HepG2 (cell line): ENCODE data around the gene SLC6A9. TPM values are rescaled to one million over a fixed set of nuclear protein-coding genes. Genes with fewer than 3 reads are reported as not detected.

ENCODE experiments used
- ATAC-seq: fragments of 200-7000 bp; cut with Tn5 transposase; 3 replicates; pipeline ENCODE4 v1.9.1; 2020; ENCODE audit warnings: mild to moderate bottlenecking, moderate library complexity
- BruUV-seq: library from RNA; stranded (reverse); fragments of 400-500 nt; replicated peaks from 2 replicates; lab custom pipeline; 2021; lab: Mats Ljungman, UMichigan
- CTCF ChIA-PET: fragments of 300-600 bp; formaldehyde crosslinking; extraction: SDS; loops from one replicate; lab custom pipeline; 2021; ENCODE audit warnings: low total read pairs, inconsistent platforms, low intra/inter-chr PET ratio; lab: Yijun Ruan, JAX
- POLR2A ChIA-PET: fragments of 350-600 bp; sonication (Branson Sonifier 250); formaldehyde crosslinking; loops from one replicate; lab custom pipeline; 2020; ENCODE audit warnings: antibody characterized with exemption, inconsistent platforms; lab: Yijun Ruan, JAX
- DNase-seq: peaks from one replicate; pipeline ENCODE4 v3.0.0-alpha.2; 2015; ENCODE audit warnings: low spot score
- FAIRE-seq: peaks from 3 replicates; lab custom pipeline; 2011; peaks lifted over from hg19 to GRCh38; lab: Jason Lieb, UNC
- H2AFZ ChIP-seq: one replicate; pipeline ENCODE4 v1.6.1; 2011; ENCODE audit warnings: low read length, inconsistent platforms
- H3K27ac ChIP-seq: fragments of 300-600 bp; 3 replicates; pipeline ENCODE4 v1.8.0; 2011; ENCODE audit warnings: mixed run types, mild to moderate bottlenecking, mixed read lengths, low read length, inconsistent platforms; ENCODE audit not compliant: insufficient read depth; ENCODE audit errors: extremely low read length
- H3K27me3 ChIP-seq, 2 experiments: fragments of 200-600 bp in 1 of 2; 2 replicates in 1 of 2; 3 replicates in 1 of 2; pipeline versions ENCODE4 v1.6.0 to v1.8.0; 2011; ENCODE audit warnings: low read length in 2 of 2, mild to moderate bottlenecking in 2 of 2, moderate library complexity in 2 of 2, inconsistent platforms in 1 of 2; ENCODE audit not compliant: insufficient read depth in 2 of 2, control insufficient read depth in 1 of 2
- H3K36me3 ChIP-seq, 2 experiments: fragments of 200-600 bp in 1 of 2; replicated peaks in 1 of 2; 2 replicates in 1 of 2; 3 replicates in 1 of 2; pipeline versions ENCODE4 v1.5.1 to v1.8.0; 2011; ENCODE audit warnings: low read length in 2 of 2, inconsistent platforms in 1 of 2; ENCODE audit not compliant: insufficient read depth in 2 of 2, control insufficient read depth in 1 of 2
- H3K4me1 ChIP-seq: 2 replicates; pipeline ENCODE4 v1.5.1; 2012; ENCODE audit warnings: low read length, inconsistent platforms; ENCODE audit not compliant: insufficient read depth
- H3K4me2 ChIP-seq: 2 replicates; pipeline ENCODE4 v1.6.0; 2011; ENCODE audit warnings: low read depth, low read length, inconsistent platforms
- H3K4me3 ChIP-seq, 3 experiments: fragments of 200-600 bp in 1 of 3; sonication (generic), shearing (Covaris generic) in 1 of 3; replicated peaks in 1 of 3; 2 replicates each; pipeline ENCODE4 v1.5.1; 2011 to 2016; ENCODE audit warnings: low read length in 3 of 3, inconsistent platforms in 2 of 3, low read depth in 2 of 3, mild to moderate bottlenecking in 2 of 3, control low read depth in 1 of 3, mixed read lengths in 1 of 3; ENCODE audit not compliant: insufficient read depth in 1 of 3
- H3K79me2 ChIP-seq: one replicate; pipeline ENCODE4 v1.6.1; 2011; ENCODE audit warnings: low read length, inconsistent platforms; ENCODE audit not compliant: insufficient read depth
- H3K9ac ChIP-seq: 2 replicates; pipeline ENCODE4 v1.6.0; 2011; ENCODE audit warnings: mild to moderate bottlenecking, low read depth, low read length, inconsistent platforms; ENCODE audit not compliant: insufficient read depth
- H3K9me3 ChIP-seq: 2 replicates; pipeline ENCODE4 v1.5.1; 2012; ENCODE audit warnings: mild to moderate bottlenecking, low read length
- H4K20me1 ChIP-seq: 2 replicates; pipeline ENCODE4 v1.6.0; 2011; ENCODE audit warnings: inconsistent platforms, mild to moderate bottlenecking, low read length, moderate library complexity; ENCODE audit not compliant: insufficient read depth
- CBX5 ChIP-seq: sonication (generic); formaldehyde crosslinking; IDR thresholded peaks from 2 replicates; pipeline ENCODE4 v1.4.0; 2020; ENCODE audit warnings: missing genetic modification reagents, borderline replicate concordance
- CHD2 ChIP-seq: IDR thresholded peaks from 2 replicates; pipeline ENCODE4 v1.6.1; 2011; ENCODE audit warnings: low read depth, low read length, improper control_type of control experiment
- EZH2 ChIP-seq: conservative IDR thresholded peaks from 2 replicates; pipeline ENCODE4 v1.6.1; 2012; ENCODE audit warnings: mild to moderate bottlenecking, low read depth, low read length, moderate library complexity
- HES4 ChIP-seq: sonication (generic); formaldehyde crosslinking; IDR thresholded peaks from 2 replicates; pipeline ENCODE4 v1.9.0; 2021; ENCODE audit warnings: mild to moderate bottlenecking, missing genetic modification reagents, borderline replicate concordance
- HNRNPLL ChIP-seq: fragments of 200-400 bp; formaldehyde crosslinking; IDR thresholded peaks from 2 replicates; pipeline ENCODE4 v1.6.1; 2017; ENCODE audit warnings: mild to moderate bottlenecking, low read depth, low read length; ENCODE audit not compliant: poor library complexity, severe bottlenecking
- MXI1 ChIP-seq: IDR thresholded peaks from 3 replicates; pipeline ENCODE4 v1.6.1; 2012; ENCODE audit warnings: low read depth, low read length, inconsistent platforms, borderline replicate concordance
- MZF1 ChIP-seq: sonication (generic); formaldehyde crosslinking; IDR thresholded peaks from 2 replicates; pipeline ENCODE4 v1.8.1; 2023; ENCODE audit warnings: mild to moderate bottlenecking, missing genetic modification reagents, borderline replicate concordance
- NFIC ChIP-seq: IDR thresholded peaks from 2 replicates; pipeline ENCODE4 v1.6.1; 2012; ENCODE audit warnings: mild to moderate bottlenecking, low read length, inconsistent platforms
- NR2F2 ChIP-seq: IDR thresholded peaks from 2 replicates; pipeline ENCODE4 v1.6.1; 2012; ENCODE audit warnings: low read depth, inconsistent platforms, borderline replicate concordance
- PHF21A ChIP-seq: sonication (generic); formaldehyde crosslinking; IDR thresholded peaks from 2 replicates; pipeline ENCODE4 v1.5.0; 2020; ENCODE audit warnings: mild to moderate bottlenecking, missing genetic modification reagents
- SMAD1 ChIP-seq: sonication (generic); formaldehyde crosslinking; IDR thresholded peaks from 2 replicates; pipeline ENCODE4 v1.4.0; 2020; ENCODE audit warnings: missing genetic modification reagents, low read depth, mild to moderate bottlenecking, borderline replicate concordance
- SOX6 ChIP-seq, 2 experiments: fragments of 450-650 bp in 1 of 2; sonication (generic) in 1 of 2; formaldehyde crosslinking in 1 of 2; IDR thresholded peaks; 2 replicates each; pipeline versions ENCODE4 v1.4.0 to v1.6.1; 2017 to 2020; ENCODE audit warnings: antibody characterized with exemption in 1 of 2, mild to moderate bottlenecking in 1 of 2, missing genetic modification reagents in 1 of 2
- TOPORS ChIP-seq: sonication (generic); formaldehyde crosslinking; IDR thresholded peaks from 2 replicates; pipeline ENCODE4 v1.8.0; 2023; ENCODE audit warnings: mild to moderate bottlenecking, missing genetic modification reagents
- YY1 ChIP-seq: IDR thresholded peaks from 2 replicates; pipeline ENCODE4 v1.6.1; 2011; ENCODE audit warnings: low read length, low read depth, moderate library complexity, mild to moderate bottlenecking; ENCODE audit not compliant: insufficient read depth, insufficient replicate concordance
- ZNF136 ChIP-seq: sonication (generic); formaldehyde crosslinking; IDR thresholded peaks from 2 replicates; pipeline ENCODE4 v1.8.1; 2022; ENCODE audit warnings: low read depth, mild to moderate bottlenecking, moderate library complexity, missing genetic modification reagents
- WGBS: methylation state at CpG from one replicate; pipeline ENCODE4 v1.1.6; 2017; ENCODE audit warnings: low lambda C conversion rate; 5-methylcytosine and 5-hydroxymethylcytosine counted together
- in situ Hi-C: cut with HindIII; loops from 2 replicates; pipeline ENCODE4 v1.10.0; 2017; ENCODE audit warnings: low pct_unique_long_range_greater_than_20kb; ENCODE audit not compliant: extremely low pct_ligation_motif_present
- intact Hi-C: fragments of 100-400 bp; cut with micrococcal nuclease; formaldehyde crosslinking; loops from one replicate; pipeline ENCODE4 v1.10.0; 2022; ENCODE audit not compliant: unreplicated experiment
- polyA plus RNA-seq, 8 experiments: library from polyadenylated mRNA; depleted of rRNA in 3 of 8; stranded (reverse) in 7 of 8; unstranded in 1 of 8; fragments of >200 nt; fragmentation: Illumina TruSeq in 4 of 8; extraction: Trizol in 4 of 8; gene quantifications; 2 replicates each; pipeline versions ENCODE4 v1.2.1 to v1.2.3, GENCODE V29; 2011 to 2016; ENCODE audit warnings: low read depth in 4 of 8, missing spikeins in 1 of 8, mixed read lengths in 1 of 8; ENCODE audit not compliant: insufficient read depth in 1 of 8
- total RNA-seq, 5 experiments: library from RNA; depleted of rRNA; stranded (reverse); fragments of >200 nt; fragmentation: Illumina TruSeq; extraction: Trizol; gene quantifications; 2 replicates each; pipeline ENCODE4 v1.2.3, GENCODE V29; 2016; ENCODE audit warnings: low read depth in 1 of 5
- TF ChIP-seq, protein P1 (sequence below): sonication (generic); formaldehyde crosslinking; IDR thresholded peaks from 2 replicates; pipeline ENCODE4 v1.4.0; 2020; ENCODE audit warnings: missing genetic modification reagents
- TF ChIP-seq, protein P2 (sequence below): sonication (generic); formaldehyde crosslinking; IDR thresholded peaks from 2 replicates; pipeline ENCODE4 v1.4.0; 2020; ENCODE audit warnings: mild to moderate bottlenecking, missing genetic modification reagents, borderline replicate concordance

Gene SLC6A9
- total and polyA plus RNA-seq, 2 of the 13 experiments (the other 11 are each of a cell fraction or from before 2014, with no cell fraction given): 8.5 to 9.9 TPM

DNA sequence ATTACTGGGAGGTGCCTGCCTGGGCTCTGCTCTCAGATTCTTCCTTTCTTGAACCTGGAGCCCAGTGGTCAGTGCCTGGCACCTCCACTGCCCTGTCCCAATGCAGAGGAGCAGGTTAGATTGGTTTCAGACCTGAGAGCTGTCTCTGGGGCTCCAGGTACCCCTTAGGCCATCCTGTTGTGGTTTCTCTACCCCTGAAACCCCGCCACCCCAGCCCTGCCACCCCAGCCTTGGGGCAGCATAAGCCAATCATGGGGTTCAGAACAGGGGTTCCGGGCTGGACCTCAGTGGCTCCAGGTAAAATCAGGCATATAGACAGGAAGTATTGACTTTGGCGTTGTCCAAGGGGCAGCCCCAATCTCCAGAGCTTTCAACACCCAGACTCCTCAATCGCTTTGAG lies 3.2 kb upstream of the SLC6A9 start:
- DNase-seq (no peak), FAIRE-seq (no peak), ATAC-seq (no peak)
- Histone ChIP-seq H3K9me3 (no peaks in the 10 kb centered on the region), H3K27ac (no peak overlapping the region), H3K9ac (no peak overlapping the region), H2AFZ (no peak overlapping the region), H3K27me3 (peaks cover 0 to 2% of the 10 kb centered on the region in 2 experiments; a peak in 1 of 5 replicates), H3K79me2 (no peaks in the 10 kb centered on the region), H3K4me3 (no peak overlapping the region), H3K4me2 (no peak overlapping the region), H3K36me3 (no peaks in the 10 kb centered on the region), H4K20me1 (no peaks in the 10 kb centered on the region), H3K4me1 (peaks cover 51% of the 10 kb centered on the region)
- ChIA-PET CTCF (interaction anchor here (3.1 kb wide), 1 partner anchor 29 kb away, joined by 57 read pairs; no protein-coding TSS in a partner anchor), POLR2A (interaction anchor here (1.1 to 5.4 kb wide), 2 partner anchors 9 to 56 kb away, joined by 3 to 22 read pairs; no protein-coding TSS in a partner anchor)
- WGBS: 39% methylated on average over 3 of the region's 4 CpGs
- intact Hi-C loops: loop anchor here (10.0 kb wide), 1 partner anchor 100 kb away; the partner anchor contains the start of gene ARTN
- no TSS peak for BruUV-seq
- in situ Hi-C loops: loop anchor here (5.0 kb wide), 1 partner anchor 37 kb away; no protein-coding TSS in a partner anchor
- TF ChIP-seq MZF1 (CRISPR knock-in tag) (no peak), YY1 (no peak), EZH2 (no peak), SOX6 (IDR thresholded peaks at IDR 0.05) (no peak), SOX6 (CRISPR knock-in tag; IDR thresholded peaks at IDR 0.05) (no peak), CHD2 (no peak), ZNF136 (CRISPR knock-in tag) (no peak), CBX5 (no peak), NR2F2 (no peak), HNRNPLL (no peak), NFIC (no peak), SMAD1 (CRISPR knock-in tag) (no peak), HES4 (no peak), PHF21A (CRISPR knock-in tag) (no peak), MXI1 (no peak), TOPORS (no peak)
- TF ChIP-seq, protein P1, sequence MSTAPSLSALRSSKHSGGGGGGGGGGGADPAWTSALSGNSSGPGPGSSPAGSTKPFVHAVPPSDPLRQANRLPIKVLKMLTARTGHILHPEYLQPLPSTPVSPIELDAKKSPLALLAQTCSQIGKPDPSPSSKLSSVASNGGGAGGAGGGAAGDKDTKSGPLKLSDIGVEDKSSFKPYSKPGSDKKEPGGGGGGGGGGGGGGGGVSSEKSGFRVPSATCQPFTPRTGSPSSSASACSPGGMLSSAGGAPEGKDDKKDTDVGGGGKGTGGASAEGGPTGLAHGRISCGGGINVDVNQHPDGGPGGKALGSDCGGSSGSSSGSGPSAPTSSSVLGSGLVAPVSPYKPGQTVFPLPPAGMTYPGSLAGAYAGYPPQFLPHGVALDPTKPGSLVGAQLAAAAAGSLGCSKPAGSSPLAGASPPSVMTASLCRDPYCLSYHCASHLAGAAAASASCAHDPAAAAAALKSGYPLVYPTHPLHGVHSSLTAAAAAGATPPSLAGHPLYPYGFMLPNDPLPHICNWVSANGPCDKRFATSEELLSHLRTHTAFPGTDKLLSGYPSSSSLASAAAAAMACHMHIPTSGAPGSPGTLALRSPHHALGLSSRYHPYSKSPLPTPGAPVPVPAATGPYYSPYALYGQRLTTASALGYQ: no peak
- TF ChIP-seq, protein P2, sequence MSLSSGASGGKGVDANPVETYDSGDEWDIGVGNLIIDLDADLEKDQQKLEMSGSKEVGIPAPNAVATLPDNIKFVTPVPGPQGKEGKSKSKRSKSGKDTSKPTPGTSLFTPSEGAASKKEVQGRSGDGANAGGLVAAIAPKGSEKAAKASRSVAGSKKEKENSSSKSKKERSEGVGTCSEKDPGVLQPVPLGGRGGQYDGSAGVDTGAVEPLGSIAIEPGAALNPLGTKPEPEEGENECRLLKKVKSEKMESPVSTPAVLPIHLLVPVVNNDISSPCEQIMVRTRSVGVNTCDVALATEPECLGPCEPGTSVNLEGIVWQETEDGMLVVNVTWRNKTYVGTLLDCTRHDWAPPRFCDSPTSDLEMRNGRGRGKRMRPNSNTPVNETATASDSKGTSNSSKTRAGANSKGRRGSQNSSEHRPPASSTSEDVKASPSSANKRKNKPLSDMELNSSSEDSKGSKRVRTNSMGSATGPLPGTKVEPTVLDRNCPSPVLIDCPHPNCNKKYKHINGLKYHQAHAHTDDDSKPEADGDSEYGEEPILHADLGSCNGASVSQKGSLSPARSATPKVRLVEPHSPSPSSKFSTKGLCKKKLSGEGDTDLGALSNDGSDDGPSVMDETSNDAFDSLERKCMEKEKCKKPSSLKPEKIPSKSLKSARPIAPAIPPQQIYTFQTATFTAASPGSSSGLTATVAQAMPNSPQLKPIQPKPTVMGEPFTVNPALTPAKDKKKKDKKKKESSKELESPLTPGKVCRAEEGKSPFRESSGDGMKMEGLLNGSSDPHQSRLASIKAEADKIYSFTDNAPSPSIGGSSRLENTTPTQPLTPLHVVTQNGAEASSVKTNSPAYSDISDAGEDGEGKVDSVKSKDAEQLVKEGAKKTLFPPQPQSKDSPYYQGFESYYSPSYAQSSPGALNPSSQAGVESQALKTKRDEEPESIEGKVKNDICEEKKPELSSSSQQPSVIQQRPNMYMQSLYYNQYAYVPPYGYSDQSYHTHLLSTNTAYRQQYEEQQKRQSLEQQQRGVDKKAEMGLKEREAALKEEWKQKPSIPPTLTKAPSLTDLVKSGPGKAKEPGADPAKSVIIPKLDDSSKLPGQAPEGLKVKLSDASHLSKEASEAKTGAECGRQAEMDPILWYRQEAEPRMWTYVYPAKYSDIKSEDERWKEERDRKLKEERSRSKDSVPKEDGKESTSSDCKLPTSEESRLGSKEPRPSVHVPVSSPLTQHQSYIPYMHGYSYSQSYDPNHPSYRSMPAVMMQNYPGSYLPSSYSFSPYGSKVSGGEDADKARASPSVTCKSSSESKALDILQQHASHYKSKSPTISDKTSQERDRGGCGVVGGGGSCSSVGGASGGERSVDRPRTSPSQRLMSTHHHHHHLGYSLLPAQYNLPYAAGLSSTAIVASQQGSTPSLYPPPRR (CRISPR knock-in tag): no peak
